HepG2 (cell line): ENCODE data around the gene CACNA1I. TPM values are rescaled to one million over a fixed set of nuclear protein-coding genes. Genes with fewer than 3 reads are reported as not detected.
A peak's percentile ranks its signal among the peaks of the same experiment; 100 is the strongest.

ENCODE experiments used
- E2F5 ChIP-seq: sonication (generic); formaldehyde crosslinking; conservative IDR thresholded peaks from 2 replicates; pipeline ENCODE4 v1.4.0; 2020; ENCODE audit warnings: missing genetic modification reagents
- FOSL2 ChIP-seq: sonication (generic); formaldehyde crosslinking; IDR thresholded peaks from 2 replicates; pipeline ENCODE4 v1.4.0; 2020; ENCODE audit warnings: missing genetic modification reagents
- FOXC1 ChIP-seq: sonication (generic); formaldehyde crosslinking; IDR thresholded peaks from 2 replicates; pipeline ENCODE4 v1.8.0; 2022; ENCODE audit warnings: mild to moderate bottlenecking, missing genetic modification reagents, borderline replicate concordance
- FOXM1 ChIP-seq: sonication (generic); formaldehyde crosslinking; IDR thresholded peaks from 2 replicates; pipeline ENCODE4 v1.5.0; 2020; ENCODE audit warnings: missing genetic modification reagents
- IRF2 ChIP-seq: IDR thresholded peaks from 2 replicates; pipeline ENCODE4 v1.6.1; 2018; ENCODE audit warnings: missing genetic modification reagents, missing compliant biosample characterization
- IRX3 ChIP-seq: sonication (generic); formaldehyde crosslinking; IDR thresholded peaks from 2 replicates; pipeline ENCODE4 v1.8.1; 2023; ENCODE audit warnings: mild to moderate bottlenecking, low read depth, missing genetic modification reagents, borderline replicate concordance
- MAX ChIP-seq: IDR thresholded peaks from 2 replicates; pipeline ENCODE4 v1.6.1; 2012; ENCODE audit warnings: inconsistent platforms
- MBD4 ChIP-seq: IDR thresholded peaks from 2 replicates; pipeline ENCODE4 v1.6.1; 2012; ENCODE audit warnings: low read length, inconsistent platforms, borderline replicate concordance
- MEIS2 ChIP-seq: sonication (generic); formaldehyde crosslinking; IDR thresholded peaks from 2 replicates; pipeline ENCODE4 v1.9.0; 2021; ENCODE audit warnings: mild to moderate bottlenecking, missing genetic modification reagents
- ONECUT2 ChIP-seq: sonication (generic); formaldehyde crosslinking; IDR thresholded peaks from 2 replicates; pipeline ENCODE4 v1.4.0; 2020; ENCODE audit warnings: missing genetic modification reagents
- RFXANK ChIP-seq: IDR thresholded peaks from 2 replicates; pipeline ENCODE4 v1.6.1; 2016
- SRY ChIP-seq: sonication (generic); formaldehyde crosslinking; IDR thresholded peaks from 2 replicates; pipeline ENCODE4 v1.8.0; 2022; ENCODE audit warnings: mild to moderate bottlenecking, missing genetic modification reagents
- SUZ12 ChIP-seq: fragments of 150-350 bp; IDR thresholded peaks from 2 replicates; pipeline ENCODE4 v1.6.1; 2014; ENCODE audit warnings: low read depth, low read length
- YEATS4 ChIP-seq: sonication (generic); formaldehyde crosslinking; IDR thresholded peaks from 2 replicates; pipeline ENCODE4 v1.4.0; 2020; ENCODE audit warnings: missing genetic modification reagents, borderline replicate concordance
- ZBTB7A ChIP-seq: sonication (generic); formaldehyde crosslinking; IDR thresholded peaks from 2 replicates; pipeline ENCODE4 v1.8.0; 2022; ENCODE audit warnings: mild to moderate bottlenecking, missing genetic modification reagents
- ZNF362 ChIP-seq: sonication (generic); formaldehyde crosslinking; IDR thresholded peaks from 2 replicates; pipeline ENCODE4 v1.4.0; 2020; ENCODE audit warnings: missing genetic modification reagents, mild to moderate bottlenecking, borderline replicate concordance
- ZNF549 ChIP-seq: sonication (generic); formaldehyde crosslinking; IDR thresholded peaks from 2 replicates; pipeline ENCODE4 v1.5.0; 2020; ENCODE audit warnings: missing genetic modification reagents
- ZNF598 ChIP-seq: sonication (generic); formaldehyde crosslinking; IDR thresholded peaks from 2 replicates; pipeline ENCODE4 v1.5.1; 2020; ENCODE audit warnings: mild to moderate bottlenecking, missing genetic modification reagents, borderline replicate concordance
- ZNF660 ChIP-seq: sonication (generic); formaldehyde crosslinking; IDR thresholded peaks from 2 replicates; pipeline ENCODE4 v1.5.1; 2020; ENCODE audit warnings: mild to moderate bottlenecking, low read depth, missing genetic modification reagents, borderline replicate concordance
- ZNF672 ChIP-seq: sonication (generic); formaldehyde crosslinking; IDR thresholded peaks from 2 replicates; pipeline ENCODE4 v1.8.1; 2022; ENCODE audit warnings: missing genetic modification reagents
- ZNF687 ChIP-seq: sonication (generic); formaldehyde crosslinking; IDR thresholded peaks from 2 replicates; pipeline ENCODE4 v1.5.1; 2020; ENCODE audit warnings: mild to moderate bottlenecking, missing genetic modification reagents, moderate library complexity
- ZNF775 ChIP-seq: sonication (generic); formaldehyde crosslinking; IDR thresholded peaks from 2 replicates; pipeline ENCODE4 v1.4.0; 2020; ENCODE audit warnings: missing genetic modification reagents, mild to moderate bottlenecking, moderate library complexity, borderline replicate concordance
- polyA plus RNA-seq, 8 experiments: library from polyadenylated mRNA; depleted of rRNA in 3 of 8; stranded (reverse) in 7 of 8; unstranded in 1 of 8; fragments of >200 nt; fragmentation: Illumina TruSeq in 4 of 8; extraction: Trizol in 4 of 8; gene quantifications; 2 replicates each; pipeline versions ENCODE4 v1.2.1 to v1.2.3, GENCODE V29; 2011 to 2016; ENCODE audit warnings: low read depth in 4 of 8, missing spikeins in 1 of 8, mixed read lengths in 1 of 8; ENCODE audit not compliant: insufficient read depth in 1 of 8
- total RNA-seq, 5 experiments: library from RNA; depleted of rRNA; stranded (reverse); fragments of >200 nt; fragmentation: Illumina TruSeq; extraction: Trizol; gene quantifications; 2 replicates each; pipeline ENCODE4 v1.2.3, GENCODE V29; 2016; ENCODE audit warnings: low read depth in 1 of 5
- TF ChIP-seq, protein P1 (sequence below), 2 experiments: sonication (generic) in 1 of 2; formaldehyde crosslinking in 1 of 2; IDR thresholded peaks; 2 replicates each; pipeline versions ENCODE4 v1.4.0 to v1.6.1; 2018 to 2020; ENCODE audit warnings: missing genetic modification reagents in 2 of 2, borderline replicate concordance in 1 of 2, low read depth in 1 of 2, mild to moderate bottlenecking in 1 of 2, missing biosample characterization in 1 of 2

The CACNA1I gene
- total and polyA plus RNA-seq, 2 of the 13 experiments (the other 11 are each of a cell fraction or from before 2014, with no cell fraction given): not detected

DNA sequence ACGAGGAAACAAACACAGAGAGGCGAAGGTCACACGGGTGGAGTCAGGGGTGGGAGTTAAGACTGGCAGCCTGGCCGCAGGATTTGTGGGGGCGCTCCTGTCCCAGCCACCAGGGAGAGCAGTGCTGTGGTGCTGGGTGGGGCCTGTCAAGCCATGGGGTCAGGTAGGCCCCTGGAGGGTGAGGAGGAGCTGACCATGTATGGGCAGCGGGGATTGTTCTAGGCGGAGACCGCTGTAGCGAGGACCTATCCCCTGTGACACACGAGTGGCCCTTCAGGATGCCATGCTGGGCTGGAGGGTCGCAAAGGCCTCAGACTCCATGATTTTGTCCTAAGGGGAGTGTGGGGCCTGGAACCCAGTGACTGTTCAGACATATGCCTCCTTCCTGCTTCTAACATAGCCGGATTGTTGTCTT lies 36.5 kb upstream of the CACNA1I start (continued):
- TF ChIP-seq ZNF687 (CRISPR knock-in tag) (peak; percentile 82), YEATS4 (CRISPR knock-in tag) (peak; percentile 20; the same call in 1 of the 2 replicates), ZNF549 (CRISPR knock-in tag) (no peak), FOXC1 (CRISPR knock-in tag) (0 out of 2 replicates have a peak, but pooled peaks have one; percentile 42), MBD4 (no peak), MEIS2 (CRISPR knock-in tag) (0 out of 2 replicates have a peak, but pooled peaks have one; percentile 29), FOXM1 (CRISPR knock-in tag) (no peak), SRY (0 out of 2 replicates have a peak, but pooled peaks have one; percentile 7), E2F5 (CRISPR knock-in tag) (no peak), ZNF598 (CRISPR knock-in tag) (0 out of 2 replicates have a peak, but pooled peaks have one; percentile 8), ZBTB7A (CRISPR knock-in tag) (0 out of 2 replicates have a peak, but pooled peaks have one; percentile 78), IRX3 (CRISPR knock-in tag) (no peak), ZNF660 (CRISPR knock-in tag) (no peak), SUZ12 (no peak), MAX (peak; percentile 48; the same call in 1 of the 2 replicates), ZNF672 (CRISPR knock-in tag) (no peak), FOSL2 (CRISPR knock-in tag) (no peak; the same call in 1 of the 2 replicates), ONECUT2 (CRISPR knock-in tag) (no peak), RFXANK (no peak), ZNF775 (CRISPR knock-in tag) (no peak), IRF2 (CRISPR knock-in tag) (0 out of 2 replicates have a peak, but pooled peaks have one; percentile 22), ZNF362 (no peak)
- TF ChIP-seq, protein P1, sequence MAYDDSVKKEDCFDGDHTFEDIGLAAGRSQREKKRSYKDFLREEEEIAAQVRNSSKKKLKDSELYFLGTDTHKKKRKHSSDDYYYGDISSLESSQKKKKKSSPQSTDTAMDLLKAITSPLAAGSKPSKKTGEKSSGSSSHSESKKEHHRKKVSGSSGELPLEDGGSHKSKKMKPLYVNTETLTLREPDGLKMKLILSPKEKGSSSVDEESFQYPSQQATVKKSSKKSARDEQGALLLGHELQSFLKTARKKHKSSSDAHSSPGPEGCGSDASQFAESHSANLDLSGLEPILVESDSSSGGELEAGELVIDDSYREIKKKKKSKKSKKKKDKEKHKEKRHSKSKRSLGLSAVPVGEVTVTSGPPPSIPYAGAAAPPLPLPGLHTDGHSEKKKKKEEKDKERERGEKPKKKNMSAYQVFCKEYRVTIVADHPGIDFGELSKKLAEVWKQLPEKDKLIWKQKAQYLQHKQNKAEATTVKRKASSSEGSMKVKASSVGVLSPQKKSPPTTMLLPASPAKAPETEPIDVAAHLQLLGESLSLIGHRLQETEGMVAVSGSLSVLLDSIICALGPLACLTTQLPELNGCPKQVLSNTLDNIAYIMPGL (CRISPR knock-in tag; IDR thresholded peaks at IDR 0.05; ENCODE audit: borderline replicate concordance in 1 of 2, low read depth in 1 of 2): 0 out of 4 replicates have a peak, but pooled peaks of 1 of the 2 experiments have one; percentile 67
